Activated CD8-positive, alpha-beta T cell treated with anti-CD3 and anti-CD28 coated beads for 36 hours (primary cell): ENCODE data around the gene ING1. TPM values are rescaled to one million over a fixed set of nuclear protein-coding genes. Genes with fewer than 3 reads are reported as not detected.
A peak's percentile ranks its signal among the peaks of the same experiment; 100 is the strongest.

ENCODE experiments used
- ATAC-seq: fragments of 200-7000 bp; cut with Tn5 transposase; one replicate; pipeline ENCODE4 v1.10.0; 2021; ENCODE audit warnings: mild to moderate bottlenecking, moderate library complexity
- CTCF ChIA-PET: fragments of 350-600 bp; sonication (Branson Sonifier 250); formaldehyde crosslinking; loops from one replicate; lab custom pipeline; 2021; ENCODE audit warnings: antibody characterized with exemption; lab: Charles Lee
- POLR2A ChIA-PET: fragments of 350-600 bp; sonication (Branson Sonifier 250); formaldehyde crosslinking; loops from one replicate; lab custom pipeline; 2021; ENCODE audit warnings: antibody characterized with exemption; lab: Charles Lee
- DNase-seq: peaks from one replicate; pipeline ENCODE4 v3.0.0-alpha.2; 2020
- H3K27ac Mint-ChIP-seq: one replicate; pipeline ENCODE4 v1.8.0; 2021; ENCODE audit warnings: mild to moderate bottlenecking, mixed read lengths
- H3K27me3 Mint-ChIP-seq: one replicate; pipeline ENCODE4 v1.8.0; 2021; ENCODE audit warnings: mixed read lengths
- H3K36me3 Mint-ChIP-seq: one replicate; pipeline ENCODE4 v1.8.0; 2021; ENCODE audit warnings: low read depth, mixed read lengths
- H3K4me1 Mint-ChIP-seq: one replicate; pipeline ENCODE4 v1.8.0; 2021; ENCODE audit warnings: low read depth, mixed read lengths
- H3K4me3 Mint-ChIP-seq: one replicate; pipeline ENCODE4 v1.8.0; 2021; ENCODE audit warnings: mild to moderate bottlenecking, moderate library complexity, mixed read lengths
- H3K9me3 Mint-ChIP-seq: one replicate; pipeline ENCODE4 v1.8.0; 2021; ENCODE audit warnings: mixed read lengths
- intact Hi-C: fragments of 100-400 bp; cut with micrococcal nuclease; formaldehyde crosslinking; loops from one replicate; pipeline ENCODE4 v1.10.0; 2022
- total RNA-seq, 2 experiments: library from RNA; stranded (reverse); gene quantifications; one replicate each; pipeline ENCODE4 v1.2.3, GENCODE V29; 2021
- TF ChIP-seq, protein P1 (sequence below): fragments of 200-600 bp; IDR thresholded peaks from one replicate; pipeline ENCODE4 v1.8.0; 2022; ENCODE audit warnings: antibody characterized with exemption, mild to moderate bottlenecking

ING1 gene
- total RNA-seq, 2 experiments from 2014 or later: 22.0 to 22.2 TPM

DNA sequence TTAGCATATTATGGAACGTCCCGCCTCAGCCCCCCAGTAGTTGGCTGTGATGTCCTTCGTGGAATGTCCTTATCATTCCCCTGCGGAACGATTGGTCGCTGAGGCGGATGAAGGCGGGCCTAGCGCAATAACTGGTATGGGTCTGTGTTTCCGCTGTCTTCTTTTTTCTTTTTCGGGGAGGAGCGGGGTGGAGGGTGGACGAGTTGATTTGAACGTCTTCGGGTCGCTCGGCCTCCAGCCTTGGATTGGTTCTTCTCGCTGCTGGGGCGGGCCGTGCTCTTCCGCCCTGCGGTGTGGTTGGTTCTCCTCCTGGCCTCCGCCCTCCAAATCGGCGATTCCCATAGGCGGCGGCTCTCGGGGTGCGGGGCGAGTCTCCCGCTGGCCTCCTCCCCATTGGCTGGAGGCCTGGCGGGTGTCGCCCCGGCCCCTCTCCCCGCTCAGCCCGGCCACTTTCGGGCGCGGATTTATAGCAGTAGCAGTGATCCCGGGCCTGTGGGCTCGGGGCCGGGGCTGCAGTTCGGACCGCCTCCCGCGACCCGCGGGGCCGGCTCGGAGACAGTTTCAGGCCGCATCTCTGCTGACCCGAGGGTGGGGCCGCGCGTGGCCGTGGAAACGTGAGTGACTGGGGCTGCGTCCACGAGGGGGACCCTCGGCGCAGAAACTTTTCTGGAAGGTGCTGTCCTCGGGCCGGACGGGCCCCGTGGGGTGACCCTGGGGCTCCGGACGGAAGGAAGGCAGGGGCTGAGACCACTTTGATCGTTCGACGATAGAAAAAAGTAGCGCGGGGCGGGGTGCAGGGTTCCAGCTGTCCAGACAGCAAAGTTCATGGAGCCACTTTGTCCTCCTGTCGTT, 2.1 kb downstream of the ING1 start:
- peaks cover 19% of the 10 kb centered on the region for H3K36me3 Mint-ChIP-seq
- H3K27me3 Mint-ChIP-seq: no peaks in the 10 kb centered on the region
- intact Hi-C loops: loop anchor here (10.0 kb wide), 1 partner anchor 99 kb away; no protein-coding TSS in a partner anchor
- peak overlapping the region; percentile 98 for H3K4me3 Mint-ChIP-seq
- TF ChIP-seq, protein P1, sequence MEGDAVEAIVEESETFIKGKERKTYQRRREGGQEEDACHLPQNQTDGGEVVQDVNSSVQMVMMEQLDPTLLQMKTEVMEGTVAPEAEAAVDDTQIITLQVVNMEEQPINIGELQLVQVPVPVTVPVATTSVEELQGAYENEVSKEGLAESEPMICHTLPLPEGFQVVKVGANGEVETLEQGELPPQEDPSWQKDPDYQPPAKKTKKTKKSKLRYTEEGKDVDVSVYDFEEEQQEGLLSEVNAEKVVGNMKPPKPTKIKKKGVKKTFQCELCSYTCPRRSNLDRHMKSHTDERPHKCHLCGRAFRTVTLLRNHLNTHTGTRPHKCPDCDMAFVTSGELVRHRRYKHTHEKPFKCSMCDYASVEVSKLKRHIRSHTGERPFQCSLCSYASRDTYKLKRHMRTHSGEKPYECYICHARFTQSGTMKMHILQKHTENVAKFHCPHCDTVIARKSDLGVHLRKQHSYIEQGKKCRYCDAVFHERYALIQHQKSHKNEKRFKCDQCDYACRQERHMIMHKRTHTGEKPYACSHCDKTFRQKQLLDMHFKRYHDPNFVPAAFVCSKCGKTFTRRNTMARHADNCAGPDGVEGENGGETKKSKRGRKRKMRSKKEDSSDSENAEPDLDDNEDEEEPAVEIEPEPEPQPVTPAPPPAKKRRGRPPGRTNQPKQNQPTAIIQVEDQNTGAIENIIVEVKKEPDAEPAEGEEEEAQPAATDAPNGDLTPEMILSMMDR: no peak
- no peaks in the 10 kb centered on the region for H3K9me3 Mint-ChIP-seq
- ATAC-seq (peak; percentile 64), DNase-seq (peak; percentile 98)
- CTCF ChIA-PET: interaction anchor here (0.6 to 1.4 kb wide), 4 partner anchors 60 to 200 kb away, joined by 3 to 4 read pairs (median 4); no protein-coding TSS in a partner anchor
- POLR2A ChIA-PET: interaction anchor here (0.6 to 2.2 kb wide), 7 partner anchors 9 to 1719 kb away, joined by 3 to 6 read pairs (median 4); partner anchors contain the start of gene CARS2
- H3K4me1 Mint-ChIP-seq: peaks cover 33% of the 10 kb centered on the region
- H3K27ac Mint-ChIP-seq: peak overlapping the region; percentile 96

DNA sequence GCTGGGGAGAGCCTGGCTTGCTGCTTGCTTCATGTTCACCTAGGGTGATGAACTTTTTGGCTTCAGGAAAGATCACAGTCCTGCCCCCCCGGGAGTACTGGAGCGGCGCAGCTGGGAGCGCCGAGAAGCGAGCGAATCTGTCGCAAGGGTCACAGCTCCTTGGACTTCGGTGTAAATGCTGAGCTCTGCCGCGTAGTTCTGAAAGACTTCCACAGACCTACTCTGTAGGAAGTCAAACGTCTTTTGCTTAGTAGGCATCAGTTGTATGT, 2.7 kb downstream of the ING1 start:
- Mint-ChIP-seq H3K27ac (peak overlapping the region; percentile 82), H3K27me3 (no peaks in the 10 kb centered on the region), H3K4me1 (peaks cover 30% of the 10 kb centered on the region), H3K4me3 (peak overlapping the region; percentile 98), H3K36me3 (peaks cover 24% of the 10 kb centered on the region), H3K9me3 (no peaks in the 10 kb centered on the region)
- ChIA-PET POLR2A (interaction anchor here (0.8 to 1.5 kb wide), 2 partner anchors 10 to 54 kb away, joined by 5 to 6 read pairs; partner anchors contain the start of gene CARS2), CTCF (interaction anchor here (1.0 to 1.4 kb wide), 4 partner anchors 27 to 68 kb away, joined by 3 to 4 read pairs (median 4); no protein-coding TSS in a partner anchor)
- DNase-seq (no peak), ATAC-seq (no peak)
- intact Hi-C loops: loop anchor here (10.0 kb wide), 1 partner anchor 99 kb away; no protein-coding TSS in a partner anchor
- TF ChIP-seq, protein P1: no peak

DNA sequence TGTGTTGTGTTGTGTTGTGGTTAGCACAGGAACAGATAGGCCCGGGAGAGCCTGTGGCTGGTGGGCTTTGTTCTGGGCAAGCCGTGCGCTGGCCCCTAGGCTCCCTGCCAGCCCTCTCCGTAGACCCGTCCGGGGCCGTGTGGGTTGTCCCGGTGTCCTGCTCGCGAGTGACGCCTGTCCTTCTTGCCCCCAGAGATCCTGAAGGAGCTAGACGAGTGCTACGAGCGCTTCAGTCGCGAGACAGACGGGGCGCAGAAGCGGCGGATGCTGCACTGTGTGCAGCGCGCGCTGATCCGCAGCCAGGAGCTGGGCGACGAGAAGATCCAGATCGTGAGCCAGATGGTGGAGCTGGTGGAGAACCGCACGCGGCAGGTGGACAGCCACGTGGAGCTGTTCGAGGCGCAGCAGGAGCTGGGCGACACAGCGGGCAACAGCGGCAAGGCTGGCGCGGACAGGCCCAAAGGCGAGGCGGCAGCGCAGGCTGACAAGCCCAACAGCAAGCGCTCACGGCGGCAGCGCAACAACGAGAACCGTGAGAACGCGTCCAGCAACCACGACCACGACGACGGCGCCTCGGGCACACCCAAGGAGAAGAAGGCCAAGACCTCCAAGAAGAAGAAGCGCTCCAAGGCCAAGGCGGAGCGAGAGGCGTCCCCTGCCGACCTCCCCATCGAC, 5.7 kb downstream of the ING1 start:
- ATAC-seq (no peak), DNase-seq (no peak)
- no peaks in the 10 kb centered on the region for H3K27me3 Mint-ChIP-seq
- TF ChIP-seq, protein P1: no peak
- no peaks in the 10 kb centered on the region for H3K9me3 Mint-ChIP-seq
- H3K27ac Mint-ChIP-seq: no peak overlapping the region
- H3K36me3 Mint-ChIP-seq: peaks cover 28% of the 10 kb centered on the region
- ChIA-PET POLR2A (no interaction called here), CTCF (no interaction called here)
- no peak overlapping the region for H3K4me3 Mint-ChIP-seq
- intact Hi-C loops: loop anchor here (10.0 kb wide), 1 partner anchor 96 kb away; no protein-coding TSS in a partner anchor
- H3K4me1 Mint-ChIP-seq: peaks cover 25% of the 10 kb centered on the region

DNA sequence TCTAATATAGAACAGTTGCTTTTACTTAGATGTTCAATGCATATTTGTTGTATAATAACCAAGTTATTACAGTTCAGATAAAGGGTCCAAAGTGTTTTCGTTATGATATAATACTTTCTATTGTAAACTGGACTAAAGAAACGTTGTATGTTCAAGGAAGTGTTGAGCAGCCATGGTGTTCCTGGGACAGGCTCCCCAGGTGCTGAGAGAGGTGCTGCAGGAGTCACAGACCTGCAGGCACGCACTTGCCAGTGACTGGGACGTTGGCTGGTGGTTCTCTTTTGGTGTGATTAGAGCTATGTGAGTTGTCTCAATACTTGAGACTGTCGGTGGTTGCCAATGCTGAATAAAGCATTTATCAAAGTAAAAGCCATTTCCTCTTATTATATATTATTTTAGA, 9.5 kb downstream of the ING1 start:
- DNase-seq: no peak
- POLR2A ChIA-PET: no interaction called here
- H3K4me3 Mint-ChIP-seq: no peak overlapping the region
- ATAC-seq: no peak
- H3K36me3 Mint-ChIP-seq: peaks cover 23% of the 10 kb centered on the region
- intact Hi-C loops: no loop called here
- peaks cover 32% of the 10 kb centered on the region for H3K4me1 Mint-ChIP-seq
- TF ChIP-seq, protein P1: no peak
- CTCF ChIA-PET: no interaction called here
- H3K27me3 Mint-ChIP-seq: no peaks in the 10 kb centered on the region
- H3K27ac Mint-ChIP-seq: no peak overlapping the region
- no peaks in the 10 kb centered on the region for H3K9me3 Mint-ChIP-seq
